Mesendoderm (in vitro differentiated cells): ENCODE measurements around the gene MRTO4.
A peak's percentile ranks its signal among the peaks of the same experiment; 100 is the strongest.

Experiments used
- DNase-seq: peaks from one replicate; pipeline ENCODE4 v3.0.0; 2013
- H2AK5ac ChIP-seq: 2 replicates; pipeline ENCODE4 v1.6.1; 2013; ENCODE audit warnings: low read length, inconsistent platforms
- H2BK120ac ChIP-seq: 2 replicates; pipeline ENCODE4 v1.6.1; 2013; ENCODE audit warnings: low read depth, mild to moderate bottlenecking, low read length, moderate library complexity, mixed read lengths
- H2BK15ac ChIP-seq: replicated peaks from 2 replicates; pipeline ENCODE4 v1.6.1; 2013; ENCODE audit warnings: low read depth, mild to moderate bottlenecking, moderate library complexity
- H2BK5ac ChIP-seq: 2 replicates; pipeline ENCODE4 v1.6.1; 2013; ENCODE audit warnings: low read length, inconsistent platforms
- H3K18ac ChIP-seq: 2 replicates; pipeline ENCODE4 v1.6.1; 2013; ENCODE audit warnings: mild to moderate bottlenecking, low read length, mixed read lengths
- H3K23ac ChIP-seq: one replicate; pipeline ENCODE4 v1.6.1; 2013; ENCODE audit warnings: low read length
- H3K27ac ChIP-seq: 2 replicates; pipeline ENCODE4 v1.5.1; 2013; ENCODE audit warnings: low read depth, mild to moderate bottlenecking, inconsistent platforms, low read length, moderate library complexity
- H3K27me3 ChIP-seq: 2 replicates; pipeline ENCODE4 v1.6.1; 2013; ENCODE audit warnings: low read length, control low read depth, mild to moderate bottlenecking, inconsistent platforms; ENCODE audit not compliant: insufficient read depth, poor library complexity
- H3K36me3 ChIP-seq: 2 replicates; pipeline ENCODE4 v1.6.1; 2013; ENCODE audit warnings: low read length, inconsistent platforms; ENCODE audit not compliant: control insufficient read depth, insufficient read depth
- H3K4ac ChIP-seq: one replicate; pipeline ENCODE4 v1.6.1; 2013; ENCODE audit warnings: low read depth, mild to moderate bottlenecking, low read length, moderate library complexity
- H3K4me1 ChIP-seq: 2 replicates; pipeline ENCODE4 v1.6.1; 2013; ENCODE audit warnings: low read depth, low read length, inconsistent platforms; ENCODE audit not compliant: control insufficient read depth
- H3K4me2 ChIP-seq: 2 replicates; pipeline ENCODE4 v1.6.1; 2013; ENCODE audit warnings: low read length
- H3K4me3 ChIP-seq: 2 replicates; pipeline ENCODE4 v1.5.1; 2013; ENCODE audit warnings: mild to moderate bottlenecking, low read length
- H3K56ac ChIP-seq: one replicate; pipeline ENCODE4 v1.6.1; 2013; ENCODE audit warnings: low read length
- H3K79me1 ChIP-seq: 2 replicates; pipeline ENCODE4 v1.6.1; 2013; ENCODE audit warnings: low read length, inconsistent platforms
- H3K79me2 ChIP-seq: 2 replicates; pipeline ENCODE4 v1.6.1; 2013; ENCODE audit warnings: mild to moderate bottlenecking, low read length; ENCODE audit not compliant: control insufficient read depth, insufficient read depth
- H3K9ac ChIP-seq: 2 replicates; pipeline ENCODE4 v1.6.1; 2013; ENCODE audit warnings: low read length, inconsistent platforms
- H4K5ac ChIP-seq: one replicate; pipeline ENCODE4 v1.6.1; 2013; ENCODE audit warnings: low read length
- H4K8ac ChIP-seq: one replicate; pipeline ENCODE4 v1.6.1; 2013; ENCODE audit warnings: low read depth, mild to moderate bottlenecking, control low read depth, low read length, moderate library complexity
- WGBS: extraction: QIAGEN DNeasy Blood & Tissue Kit; methylation state at CpG from one replicate; pipeline ENCODE4 v1.1.7; 2013; ENCODE audit warnings: low lambda C conversion rate, missing lambda C conversion rate; ENCODE audit not compliant: insufficient coverage; ENCODE audit errors: extremely low coverage; 5-methylcytosine and 5-hydroxymethylcytosine counted together

MRTO4 gene

GRCh38 chr1:19205845-19206244 is 45.8 kb upstream of the MRTO4 start:
- H3K27ac ChIP-seq: no peak overlapping the region
- H3K4me2 ChIP-seq: no peak overlapping the region
- H2BK5ac ChIP-seq: no peak overlapping the region
- H3K56ac ChIP-seq: no peak overlapping the region
- H3K27me3 ChIP-seq: no peaks in the 10 kb centered on the region
- H3K4me3 ChIP-seq: no peak overlapping the region
- WGBS: no CpG with 5 or more reads among the region's 5 CpGs
- no peak for DNase-seq
- H2AK5ac ChIP-seq: no peak overlapping the region
- H3K79me1 ChIP-seq: peaks cover 10% of the 10 kb centered on the region
- H3K23ac ChIP-seq: no peak overlapping the region
- H3K4me1 ChIP-seq: no peaks in the 10 kb centered on the region
- no peak overlapping the region for H3K4ac ChIP-seq
- H4K8ac ChIP-seq: no peak overlapping the region
- no peaks in the 10 kb centered on the region for H3K36me3 ChIP-seq
- H3K79me2 ChIP-seq: peaks cover 83% of the 10 kb centered on the region
- H3K18ac ChIP-seq: no peak overlapping the region
- H2BK15ac ChIP-seq: no peak overlapping the region
- no peak overlapping the region for H4K5ac ChIP-seq
- no peak overlapping the region for H3K9ac ChIP-seq
- H2BK120ac ChIP-seq: no peak overlapping the region

- Histone ChIP-seq H3K4ac (no peak overlapping the region), H2BK5ac (no peak overlapping the region), H2BK120ac (no peak overlapping the region), H3K4me2 (no peak overlapping the region), H2BK15ac (no peak overlapping the region), H3K27ac (no peak overlapping the region), H3K56ac (no peak overlapping the region), H3K9ac (no peak overlapping the region), H3K36me3 (no peaks in the 10 kb centered on the region), H3K79me1 (peaks cover 6% of the 10 kb centered on the region), H3K4me3 (no peak overlapping the region), H3K4me1 (no peaks in the 10 kb centered on the region), H4K5ac (no peak overlapping the region), H4K8ac (no peak overlapping the region), H3K79me2 (peaks cover 80% of the 10 kb centered on the region), H3K23ac (no peak overlapping the region), H3K27me3 (no peaks in the 10 kb centered on the region), H3K18ac (no peak overlapping the region), H2AK5ac (no peak overlapping the region)
- WGBS: no CpG with 5 or more reads among the region's 3 CpGs
- DNase-seq: no peak
Observed at GRCh38 chr1:19206947-19207346, 44.7 kb upstream of the MRTO4 start.

GRCh38 chr1:19208710-19209438 is 42.7 kb upstream of the MRTO4 start:
- Histone ChIP-seq H2BK5ac (no peak overlapping the region), H3K4me1 (no peaks in the 10 kb centered on the region), H4K8ac (no peak overlapping the region), H3K23ac (no peak overlapping the region), H3K79me2 (peaks cover 63% of the 10 kb centered on the region), H4K5ac (no peak overlapping the region), H2BK15ac (no peak overlapping the region), H3K4ac (no peak overlapping the region), H3K4me2 (peak overlapping the region; percentile 47), H2BK120ac (no peak overlapping the region), H3K27ac (no peak overlapping the region), H3K18ac (no peak overlapping the region), H3K36me3 (no peaks in the 10 kb centered on the region), H3K79me1 (peaks cover 4% of the 10 kb centered on the region), H3K9ac (peak overlapping the region; percentile 77), H3K56ac (peak overlapping the region; percentile 93), H3K4me3 (peak overlapping the region; percentile 71), H2AK5ac (no peak overlapping the region), H3K27me3 (no peaks in the 10 kb centered on the region)
- no CpG with 5 or more reads among the region's 8 CpGs for WGBS
- no peak for DNase-seq

GRCh38 chr1:19209439-19209989 is 42.1 kb upstream of the MRTO4 start:
- no peaks in the 10 kb centered on the region for H3K36me3 ChIP-seq
- H2BK5ac ChIP-seq: no peak overlapping the region
- H3K4me3 ChIP-seq: peak overlapping the region; percentile 71
- peak; percentile 70 for DNase-seq
- no peak overlapping the region for H3K23ac ChIP-seq
- no peak overlapping the region for H4K5ac ChIP-seq
- peak overlapping the region; percentile 77 for H3K9ac ChIP-seq
- H2AK5ac ChIP-seq: no peak overlapping the region
- H3K27me3 ChIP-seq: no peaks in the 10 kb centered on the region
- no CpG with 5 or more reads among the region's 28 CpGs for WGBS
- H3K4ac ChIP-seq: no peak overlapping the region
- peaks cover 4% of the 10 kb centered on the region for H3K79me1 ChIP-seq
- peaks cover 59% of the 10 kb centered on the region for H3K79me2 ChIP-seq
- peak overlapping the region; percentile 47 for H3K4me2 ChIP-seq
- H3K4me1 ChIP-seq: no peaks in the 10 kb centered on the region
- no peak overlapping the region for H4K8ac ChIP-seq
- H3K18ac ChIP-seq: peak overlapping the region; percentile 63
- H3K56ac ChIP-seq: peak overlapping the region; percentile 93
- peak overlapping the region; percentile 90 for H3K27ac ChIP-seq
- no peak overlapping the region for H2BK120ac ChIP-seq
- H2BK15ac ChIP-seq: no peak overlapping the region

GRCh38 chr1:19209990-19210771 is 41.4 kb upstream of the MRTO4 start, which contains the start of gene UBR4:
Gene UBR4, minus strand, starts transcription at chr1:19210266. Its CDS starts 18 bp downstream, at chr1:19210248.
- no CpG with 5 or more reads among the region's 80 CpGs for WGBS
- Histone ChIP-seq H3K79me1 (peaks cover 4% of the 10 kb centered on the region), H3K27me3 (no peaks in the 10 kb centered on the region), H3K18ac (peak within 1 kb of the TSS; percentile 63), H4K5ac (no peak within 1 kb of the TSS), H3K4me3 (peak within 1 kb of the TSS; percentile 71), H2BK120ac (no peak within 1 kb of the TSS), H3K27ac (peak within 1 kb of the TSS; percentile 90), H2AK5ac (no peak within 1 kb of the TSS), H3K56ac (peak within 1 kb of the TSS; percentile 93), H3K23ac (no peak within 1 kb of the TSS), H2BK5ac (no peak within 1 kb of the TSS), H3K4me2 (peak within 1 kb of the TSS; percentile 47), H3K4ac (peak within 1 kb of the TSS; percentile 65), H3K4me1 (no peaks in the 10 kb centered on the region), H4K8ac (no peak within 1 kb of the TSS), H2BK15ac (no peak within 1 kb of the TSS), H3K36me3 (no peaks in the 10 kb centered on the region), H3K9ac (peak within 1 kb of the TSS; percentile 77), H3K79me2 (peaks cover 52% of the 10 kb centered on the region)
- peak; percentile 97 for DNase-seq
